ENCODE data around the gene TRAK1.

Gene TRAK1

DNA sequence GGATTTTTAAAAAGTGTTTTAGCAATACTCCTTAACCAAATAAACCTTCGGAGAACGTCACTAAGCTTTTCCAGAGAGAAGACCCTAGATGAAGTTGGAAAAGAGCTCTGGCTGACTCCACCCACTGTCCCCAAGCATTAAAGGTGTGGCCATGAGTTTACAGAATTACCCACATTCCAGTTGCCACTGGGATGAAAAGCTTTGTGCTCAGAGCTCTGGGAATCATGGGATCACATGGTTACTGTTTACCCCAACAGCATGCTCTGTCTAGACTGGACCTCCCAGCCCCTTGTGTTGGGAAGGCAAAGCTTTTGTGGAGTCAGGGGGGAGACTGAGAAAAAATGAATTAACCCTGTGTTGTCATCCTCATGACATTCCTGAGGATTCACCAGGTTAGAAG is 119.6 kb downstream of the TRAK1 start:
- no peak for DNase-seq (ENCODE audit: low spot score)

DNA sequence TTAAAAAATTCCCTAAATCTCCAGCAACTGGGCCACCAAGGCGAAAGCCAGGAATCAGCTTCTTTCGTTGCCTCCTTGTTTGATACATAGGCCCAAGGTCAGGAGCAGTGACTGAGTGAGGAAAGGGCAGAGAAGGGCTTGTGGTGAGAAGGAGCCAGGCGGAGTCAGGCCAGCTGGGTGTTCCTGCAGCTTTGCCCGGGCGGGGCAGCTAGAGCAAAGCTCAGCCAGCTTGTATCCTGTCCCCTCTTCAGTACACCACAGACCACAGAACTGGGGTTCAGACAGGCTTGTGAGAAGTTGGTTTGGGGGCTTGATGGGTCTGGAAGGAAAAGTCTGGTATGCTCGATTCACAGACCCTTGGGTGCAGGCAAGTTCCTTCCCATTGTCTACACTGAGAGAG is 122.3 kb downstream of the TRAK1 start:
- no peak for DNase-seq (ENCODE audit: low spot score)

DNA sequence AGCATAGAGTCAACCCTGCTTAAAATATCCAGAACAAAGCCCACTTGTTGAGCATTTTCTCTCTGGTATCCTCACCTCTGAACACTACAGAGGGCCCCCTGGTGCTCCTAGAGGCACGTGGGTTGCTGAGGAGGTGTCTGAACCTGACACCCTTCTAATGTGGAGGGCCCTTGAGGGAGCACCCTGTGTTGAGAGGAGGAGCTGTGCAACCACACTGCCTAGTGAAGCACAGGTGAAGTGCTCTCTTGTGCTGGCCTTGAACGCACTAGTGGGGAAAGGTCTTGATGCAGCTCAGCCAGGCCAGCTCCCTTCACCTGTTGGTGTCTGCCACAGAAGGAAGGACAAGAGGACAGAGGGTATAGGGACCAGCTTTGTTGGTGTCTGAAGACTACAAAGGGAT is 122.9 kb downstream of the TRAK1 start:
- DNase-seq (ENCODE audit: low spot score) = no peak

DNA sequence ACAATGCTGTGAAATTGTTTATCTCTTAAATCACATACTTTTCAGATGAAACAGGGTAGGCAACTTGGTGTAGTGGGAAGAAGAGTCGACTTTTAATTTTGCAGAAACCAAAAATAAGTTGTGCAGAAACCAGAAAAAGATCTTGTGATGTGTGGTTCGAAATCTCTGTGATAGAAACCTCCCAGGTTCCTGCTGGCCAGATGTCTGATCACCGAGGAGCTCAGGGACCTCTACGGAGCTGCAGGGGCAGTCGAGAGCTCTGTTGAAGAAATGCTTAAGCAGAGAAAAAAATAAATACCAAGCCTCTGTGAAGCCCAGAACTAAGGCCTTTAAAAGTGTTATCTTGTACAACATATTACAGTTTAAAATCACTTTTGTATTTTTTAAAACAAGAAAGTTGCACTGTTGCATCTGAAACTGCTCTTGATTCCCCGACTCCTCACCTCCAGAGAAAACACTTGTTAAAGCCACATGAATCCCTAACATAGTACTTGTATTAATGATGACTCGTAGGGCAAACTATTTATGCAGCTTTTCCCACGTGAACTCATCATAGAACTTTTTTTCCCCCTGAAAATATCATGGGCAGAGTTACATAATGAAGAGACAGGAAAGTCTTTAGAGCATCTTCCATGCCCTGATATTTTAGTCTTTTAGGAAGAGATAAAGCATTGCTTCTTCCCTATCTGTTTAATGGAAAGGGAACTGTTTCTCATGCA is 123.6 kb downstream of the TRAK1 start:
- no peak for DNase-seq (ENCODE audit: low spot score)

DNA sequence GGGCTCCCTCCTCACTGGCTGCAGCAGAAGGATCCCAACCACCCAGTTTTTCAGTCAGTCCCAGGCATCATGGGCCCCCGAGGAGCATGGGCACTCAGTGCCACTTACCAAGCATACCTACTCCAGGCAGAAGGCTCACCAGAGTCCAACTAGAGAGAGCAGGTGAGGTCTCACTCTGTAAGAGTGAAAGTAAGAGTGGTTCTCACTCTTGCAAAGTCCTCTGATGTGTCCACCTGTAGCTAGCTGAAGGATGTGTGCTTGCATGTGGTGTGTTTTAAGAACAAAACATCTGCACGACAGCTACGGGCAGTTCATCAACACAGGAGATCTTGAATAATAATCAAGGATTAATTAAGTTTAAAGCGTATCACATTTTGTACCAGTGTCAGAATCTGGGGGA is 125.1 kb downstream of the TRAK1 start:
- no peak for DNase-seq (ENCODE audit: low spot score)

DNA sequence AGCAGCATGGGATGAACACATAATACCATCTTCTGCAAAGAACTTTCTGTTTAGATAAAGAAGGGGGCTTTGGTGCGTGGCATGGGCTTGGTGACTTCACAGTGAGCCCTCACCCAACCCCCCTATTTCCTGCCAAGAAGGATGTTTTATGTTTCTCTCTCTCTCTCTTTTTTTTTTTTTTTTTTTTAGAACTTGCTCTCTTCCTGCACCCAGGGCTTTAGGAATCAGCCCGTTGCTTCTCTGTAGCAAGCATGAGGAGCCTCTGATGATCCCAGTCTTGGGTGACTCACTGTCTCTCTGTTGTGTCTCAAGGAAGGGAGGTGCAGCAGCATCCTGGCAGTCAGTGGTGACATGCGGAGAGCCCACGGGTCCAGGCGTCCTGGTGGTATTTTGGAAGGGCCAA is 125.8 kb downstream of the TRAK1 start:
- DNase-seq (ENCODE audit: low spot score) = no peak

DNA sequence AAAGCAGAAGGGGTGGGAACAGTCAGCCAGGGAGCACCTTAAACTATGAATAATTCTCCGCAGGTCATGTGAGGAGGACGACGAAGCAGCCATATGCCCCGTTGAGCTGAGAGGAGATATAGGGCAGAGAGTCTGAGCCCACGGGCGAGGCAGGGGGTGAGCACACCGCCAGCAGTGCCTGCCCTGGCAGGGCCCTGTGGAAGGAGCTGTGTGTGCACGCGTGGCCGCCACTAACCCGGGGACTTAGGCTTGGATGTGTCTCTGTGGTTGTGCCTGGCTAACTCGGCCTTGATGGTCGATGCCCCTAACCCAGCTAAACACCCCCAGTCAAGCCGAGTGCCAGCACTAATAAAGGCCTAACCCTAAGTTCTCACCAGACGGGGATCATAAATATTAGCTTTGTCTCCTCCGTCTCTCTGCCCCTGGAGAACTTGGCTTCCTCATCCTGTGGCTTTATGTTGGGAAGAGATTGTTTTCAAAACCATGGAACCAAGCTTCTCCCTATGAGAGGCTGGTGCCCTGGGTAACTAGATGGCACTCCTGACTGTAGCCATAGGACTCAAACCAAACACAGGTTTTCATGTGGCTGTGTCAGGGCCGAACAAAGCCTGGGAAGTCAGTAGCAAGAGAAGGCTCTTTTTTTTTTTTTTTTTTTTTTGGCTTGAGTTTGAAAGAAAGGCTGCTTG is 129.4 kb downstream of the TRAK1 start:
- no peak for DNase-seq (ENCODE audit: low spot score)

DNA sequence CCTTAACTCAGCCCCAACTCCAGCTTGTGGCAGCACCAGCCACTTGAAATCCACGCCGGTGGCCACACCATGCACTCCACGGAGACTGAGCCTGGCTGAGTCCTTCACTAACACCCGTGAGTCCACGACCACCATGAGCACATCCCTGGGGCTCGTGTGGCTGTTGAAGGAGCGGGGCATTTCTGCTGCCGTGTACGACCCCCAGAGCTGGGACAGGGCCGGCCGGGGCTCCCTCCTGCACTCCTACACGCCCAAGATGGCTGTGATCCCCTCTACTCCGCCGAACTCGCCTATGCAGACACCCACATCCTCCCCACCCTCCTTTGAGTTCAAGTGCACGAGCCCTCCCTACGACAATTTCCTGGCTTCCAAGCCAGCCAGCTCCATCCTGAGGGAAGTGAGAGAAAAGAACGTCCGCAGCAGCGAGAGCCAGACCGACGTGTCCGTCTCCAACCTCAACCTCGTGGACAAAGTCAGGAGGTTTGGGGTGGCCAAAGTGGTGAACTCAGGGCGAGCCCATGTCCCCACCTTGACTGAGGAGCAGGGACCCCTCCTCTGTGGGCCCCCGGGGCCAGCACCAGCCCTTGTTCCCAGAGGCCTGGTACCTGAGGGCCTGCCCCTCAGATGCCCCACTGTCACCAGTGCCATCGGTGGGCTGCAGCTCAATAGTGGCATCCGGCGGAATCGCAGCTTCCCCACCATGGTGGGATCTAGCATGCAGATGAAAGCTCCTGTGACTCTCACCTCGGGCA is 132.0 kb downstream of the TRAK1 start:
- DNase-seq (ENCODE audit: low spot score) = no peak

DNA sequence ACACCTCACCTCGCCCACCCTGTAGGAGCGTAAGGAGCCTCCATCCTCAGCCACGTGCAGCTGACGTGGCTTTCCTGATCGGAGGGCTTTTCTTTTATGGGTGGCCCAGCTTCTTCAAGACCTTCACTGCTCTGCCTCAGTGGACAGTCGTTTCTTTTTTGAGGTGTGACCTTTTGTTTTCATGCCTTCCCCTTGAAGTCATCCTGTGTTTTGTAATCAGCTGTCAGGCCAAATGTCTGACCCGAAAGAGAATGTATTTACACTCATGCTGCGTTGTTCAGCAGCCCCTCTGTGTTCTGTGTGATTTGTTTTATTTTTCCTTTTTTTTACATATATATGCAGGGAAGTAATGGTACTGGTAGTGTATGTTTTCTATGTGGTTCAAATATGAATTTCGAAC is 133.0 kb downstream of the TRAK1 start:
- DNase-seq (ENCODE audit: low spot score) = no peak

DNA sequence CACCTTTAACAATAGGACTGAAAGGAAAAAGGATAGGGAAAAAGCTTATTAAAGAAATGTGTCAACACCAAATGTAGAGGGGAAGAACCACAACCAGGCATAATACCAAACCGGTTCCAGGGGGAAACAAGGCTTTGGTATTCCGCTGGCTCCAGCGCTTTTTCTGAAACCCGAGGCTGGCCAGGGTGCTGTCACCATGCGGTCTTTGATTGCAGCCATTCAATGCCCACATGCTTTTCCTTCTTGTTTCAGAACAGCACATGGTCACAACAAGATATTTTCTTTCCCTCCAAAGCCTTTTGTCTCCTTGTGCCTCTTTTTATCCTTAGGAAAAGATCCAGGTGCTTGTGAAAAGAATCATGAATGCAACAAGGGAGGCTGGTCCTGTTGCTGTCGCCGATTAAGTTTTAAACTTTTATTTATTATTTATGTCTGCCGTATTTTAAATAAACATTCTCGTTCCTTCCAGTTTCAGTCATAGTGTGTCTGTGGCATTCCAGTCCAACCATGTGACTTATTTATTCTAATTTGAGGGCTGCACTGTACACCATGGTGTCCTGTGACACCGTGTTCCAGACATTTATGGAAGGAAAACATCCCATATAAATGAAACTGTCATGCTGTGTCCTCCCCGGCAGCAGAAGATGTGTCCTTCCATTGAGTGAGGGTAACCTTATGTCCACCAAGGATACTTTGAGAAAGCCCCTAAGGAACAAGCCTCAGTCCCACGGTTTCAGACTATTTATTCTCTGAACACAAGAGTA is 133.7 kb downstream of the TRAK1 start:
- no peak for DNase-seq (ENCODE audit: low spot score)

DNA sequence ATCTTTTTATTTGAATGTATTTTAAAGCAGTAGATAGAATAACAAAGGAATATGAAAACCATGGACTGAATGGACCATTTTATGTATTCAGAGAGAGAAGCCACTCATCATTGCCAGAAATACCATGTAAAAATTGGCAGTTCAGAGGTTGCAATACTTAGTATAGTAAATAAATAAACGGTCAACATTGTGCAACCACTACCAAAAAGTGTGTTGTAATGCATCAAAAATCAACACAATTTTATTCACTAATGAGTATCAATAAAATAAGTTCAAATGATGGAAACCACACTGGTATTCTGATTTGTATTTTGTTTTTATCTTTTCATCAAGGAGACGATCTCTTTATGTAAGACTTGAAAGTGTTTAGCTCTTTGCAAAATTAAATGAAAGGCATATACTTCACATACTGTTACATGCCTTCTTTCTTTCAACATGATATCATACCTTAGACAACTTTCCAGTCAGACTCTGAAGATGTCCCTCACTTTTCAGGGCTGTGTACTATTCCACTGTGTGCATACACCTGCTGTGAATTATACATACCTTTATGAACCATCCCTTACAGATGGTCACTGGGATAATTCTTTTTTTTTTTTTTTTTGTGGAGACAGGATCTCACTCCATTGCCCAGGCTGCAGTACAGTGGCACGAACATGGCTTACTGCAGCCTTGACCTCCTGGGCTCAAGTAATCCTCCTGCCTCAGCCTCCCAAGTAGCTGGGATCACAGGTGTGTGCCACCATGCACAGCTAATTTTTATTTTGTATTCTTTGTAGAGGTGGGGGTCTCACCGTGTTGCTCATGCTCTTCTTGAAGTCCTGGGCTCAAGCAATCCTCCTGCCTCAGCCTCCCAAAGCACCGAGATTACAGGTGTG is 134.6 kb downstream of the TRAK1 start:
- DNase-seq (ENCODE audit: low spot score) = no peak

DNA sequence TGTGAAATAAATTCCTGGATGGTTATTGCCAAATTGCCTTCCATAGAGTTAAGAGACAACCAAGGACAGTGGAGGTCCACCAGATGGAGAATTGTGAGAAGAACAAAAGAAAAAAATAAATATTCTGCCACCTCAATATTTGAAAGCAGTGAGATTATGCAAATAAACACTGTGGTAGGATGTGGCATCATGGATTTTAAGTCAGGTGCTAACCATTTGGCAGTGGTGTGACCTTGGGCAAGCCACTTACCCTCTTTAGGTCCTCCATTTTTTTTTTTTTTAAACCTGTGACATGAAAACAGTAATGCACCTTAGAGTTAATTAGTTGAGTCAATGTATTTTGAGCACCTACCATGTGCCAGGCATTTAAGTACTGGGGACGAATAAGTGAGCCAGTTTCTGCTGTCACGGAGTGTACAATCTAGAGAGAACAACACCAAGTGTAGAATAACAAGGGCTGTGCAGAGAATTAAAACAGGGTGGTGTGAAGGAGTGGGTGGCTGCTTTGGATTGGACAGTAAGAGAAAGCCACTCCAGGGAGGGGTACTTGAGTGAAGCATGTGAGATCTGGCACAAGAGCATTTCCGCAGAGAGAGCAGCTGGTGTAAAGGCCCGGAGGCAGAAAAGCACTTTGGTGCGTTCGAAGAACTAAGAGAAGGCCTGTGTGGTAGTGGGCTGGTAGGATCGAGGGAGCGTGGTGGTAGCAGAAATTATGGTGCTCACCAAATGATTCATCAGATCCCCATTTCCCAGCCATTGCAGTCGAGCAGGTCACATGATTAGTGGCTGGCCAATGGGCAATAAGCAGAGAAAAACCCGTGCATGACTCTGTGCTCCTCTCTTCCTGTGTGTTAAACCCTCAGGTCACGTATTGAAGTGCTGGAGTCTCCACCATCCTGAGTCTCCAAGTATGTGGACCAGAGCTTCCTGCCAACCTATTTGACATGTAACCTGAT is 135.6 kb downstream of the TRAK1 start:
- DNase-seq (ENCODE audit: low spot score) = no peak

DNA sequence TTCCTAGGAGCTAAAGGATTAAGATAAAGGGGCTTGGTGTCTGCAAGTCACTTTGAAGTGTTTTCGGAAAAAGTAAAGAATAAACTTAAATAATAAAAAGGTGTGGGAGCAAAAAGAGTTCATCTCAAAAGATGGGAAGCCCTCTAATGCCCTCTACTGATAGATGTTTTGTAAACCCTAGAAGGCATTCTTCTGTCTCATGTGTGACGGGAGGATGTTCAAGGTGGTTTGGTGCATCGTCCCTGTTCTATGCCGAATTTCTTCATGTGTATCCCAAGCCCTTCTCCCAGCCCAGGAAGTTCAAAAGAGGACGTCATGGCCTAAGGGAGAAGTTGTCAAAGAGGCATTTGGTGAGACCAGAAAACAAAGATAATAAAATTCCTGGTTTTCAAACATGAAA is 137.6 kb downstream of the TRAK1 start:
- peak; percentile 26 for DNase-seq (ENCODE audit: low spot score)

DNA sequence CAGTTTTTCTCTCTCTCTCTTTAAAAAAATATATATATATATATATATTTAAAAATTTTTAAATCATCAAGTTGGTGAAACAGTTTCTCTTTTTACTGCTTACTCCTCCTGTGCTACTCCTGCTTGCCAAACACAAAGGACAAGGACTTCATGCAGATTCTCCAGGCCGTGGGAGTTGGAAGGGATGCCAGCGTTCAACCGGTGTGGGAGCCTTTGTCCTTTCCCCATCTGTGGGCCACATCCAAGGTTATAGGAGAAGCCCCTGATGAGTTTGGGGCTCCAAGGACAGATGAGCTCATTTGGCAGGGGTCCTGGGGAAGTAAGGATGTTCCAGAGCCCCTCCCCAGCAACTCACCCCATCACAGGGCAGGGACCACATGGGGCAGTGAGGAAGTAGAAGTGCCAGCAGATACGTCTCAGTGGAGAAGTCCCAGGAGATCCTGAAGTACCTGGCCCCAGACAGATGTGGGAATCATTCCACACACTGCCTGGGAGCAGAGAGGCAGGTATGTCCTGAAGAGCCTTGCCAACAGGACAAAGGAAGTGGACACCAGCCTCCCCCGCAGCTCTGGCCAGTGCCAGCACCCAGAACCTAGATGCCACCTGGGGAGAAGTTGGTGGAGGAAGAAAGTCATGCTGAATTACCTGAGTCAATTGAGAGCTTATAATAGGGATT is 138.2 kb downstream of the TRAK1 start:
- no peak for DNase-seq (ENCODE audit: low spot score)

DNA sequence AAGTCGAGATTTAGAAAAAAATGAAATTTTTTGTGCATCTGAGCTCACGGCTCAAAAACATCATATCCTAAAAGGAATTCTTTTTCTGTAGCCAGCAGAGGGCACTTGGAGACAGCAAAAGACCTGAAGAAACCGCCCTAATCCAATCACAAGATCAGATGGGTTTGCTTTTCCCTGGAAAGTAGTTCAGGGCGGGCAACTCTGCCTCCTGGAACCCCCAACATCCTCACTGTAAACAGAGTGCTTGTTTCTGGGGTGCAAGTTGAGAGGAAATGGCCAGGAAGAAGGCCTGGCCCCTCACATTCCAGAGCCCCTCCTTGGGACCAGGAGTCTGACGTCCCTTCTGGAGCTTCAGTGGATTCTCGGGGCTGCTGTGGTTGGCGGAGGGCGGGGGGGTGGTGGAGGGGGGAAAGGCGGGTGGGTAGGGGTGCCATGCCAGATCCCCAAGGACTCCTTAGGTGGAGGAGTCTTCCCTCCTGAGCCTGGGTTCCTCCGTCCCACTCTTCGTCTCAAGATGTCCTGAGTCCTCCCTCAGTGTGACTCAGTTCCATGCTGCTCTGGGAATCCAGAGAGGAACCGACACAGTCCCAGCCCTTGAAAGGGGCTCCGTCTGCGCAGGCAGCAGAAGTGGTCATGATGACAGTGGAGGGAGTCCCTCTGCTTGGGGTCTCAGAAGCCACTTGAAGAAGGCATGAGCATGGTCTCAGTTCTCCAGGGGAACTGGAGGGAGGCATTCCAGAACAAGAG is 139.0 kb downstream of the TRAK1 start:
- DNase-seq (ENCODE audit: low spot score) = peak; percentile 49

DNA sequence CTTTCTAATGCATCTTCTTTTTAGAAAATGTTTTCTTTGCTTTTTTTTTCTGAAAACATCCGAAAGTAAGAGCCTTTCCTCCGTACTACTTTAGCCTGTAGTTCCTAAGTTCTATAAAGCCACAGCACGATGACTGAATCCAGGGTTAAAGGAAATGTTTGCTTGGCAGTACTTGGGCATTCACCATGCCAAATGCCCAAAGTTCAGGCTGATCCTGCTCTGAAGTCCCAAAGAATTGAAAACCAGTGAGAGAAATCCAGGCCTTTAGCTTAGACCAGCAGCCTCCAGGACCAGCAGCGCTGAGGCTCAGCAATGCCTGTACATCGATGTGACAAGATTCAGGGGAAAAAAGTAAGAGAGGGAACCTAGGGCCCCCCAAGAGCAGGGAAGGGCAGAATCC is 139.7 kb downstream of the TRAK1 start:
- no peak for DNase-seq (ENCODE audit: low spot score)

DNA sequence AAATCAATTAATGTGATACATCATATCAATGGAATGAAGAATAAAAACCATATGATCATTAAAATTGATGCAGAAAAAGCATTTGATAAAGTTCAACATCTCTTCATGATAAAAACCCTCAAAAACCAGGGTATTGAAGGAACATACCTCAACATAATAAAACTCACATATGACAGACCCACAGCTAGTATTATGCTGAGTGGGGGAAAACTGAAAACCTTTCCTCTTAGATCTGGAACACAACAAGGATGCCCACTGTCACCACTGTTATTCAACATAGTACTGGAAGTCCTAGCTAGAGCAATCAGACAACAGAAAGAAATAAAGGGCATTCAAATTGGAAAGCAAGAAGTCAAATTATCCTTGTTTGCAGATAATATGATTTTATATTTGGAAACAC is 144.4 kb downstream of the TRAK1 start:
- DNase-seq (ENCODE audit: low spot score) = no peak

DNA sequence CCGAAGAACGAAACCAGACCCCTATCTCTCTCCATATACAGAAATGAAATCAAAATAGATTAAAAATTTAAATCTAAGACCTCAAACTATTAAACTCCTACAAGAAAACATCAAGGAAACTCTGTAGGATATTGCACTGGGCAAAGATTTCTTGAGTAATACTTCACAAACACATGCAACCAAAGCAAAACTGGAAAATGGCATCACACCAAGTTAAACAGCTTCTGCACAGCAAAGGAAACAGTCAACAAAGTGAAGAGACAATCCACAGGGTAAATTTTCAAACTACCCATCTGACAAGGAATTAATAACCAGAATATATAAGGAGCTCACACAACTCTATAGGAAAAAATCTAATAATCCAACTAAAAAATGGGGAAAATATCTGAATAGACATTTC is 145.5 kb downstream of the TRAK1 start:
- no peak for DNase-seq (ENCODE audit: low spot score)

DNA sequence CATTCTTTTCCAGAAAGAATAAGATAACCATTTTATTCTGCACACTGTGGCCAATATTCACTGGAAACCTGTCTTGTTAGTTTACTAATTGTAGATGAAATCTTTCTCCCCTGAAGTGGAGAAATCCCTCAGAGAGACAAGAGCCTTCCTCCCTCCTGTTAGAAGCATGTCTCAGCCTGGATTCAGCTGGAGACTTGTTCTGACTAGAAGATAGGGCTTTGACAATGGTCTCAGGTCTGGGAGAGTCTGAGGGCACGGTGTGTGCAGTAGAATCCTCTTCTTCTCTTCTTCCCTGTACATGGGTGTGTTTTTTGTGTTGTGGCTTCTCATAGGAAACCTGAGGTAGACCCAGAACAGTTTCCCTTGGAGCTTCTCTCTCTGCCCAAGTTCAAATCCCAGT is 154.9 kb downstream of the TRAK1 start:
- no peak for DNase-seq (ENCODE audit: low spot score)
